ENCODE measurements around the gene CDH7. TPM values are rescaled to one million over a fixed set of nuclear protein-coding genes. Genes with fewer than 3 reads are reported as not detected.

The CDH7 gene
- total RNA-seq, 1 experiment from 2014 or later = 6.1 TPM

DNA sequence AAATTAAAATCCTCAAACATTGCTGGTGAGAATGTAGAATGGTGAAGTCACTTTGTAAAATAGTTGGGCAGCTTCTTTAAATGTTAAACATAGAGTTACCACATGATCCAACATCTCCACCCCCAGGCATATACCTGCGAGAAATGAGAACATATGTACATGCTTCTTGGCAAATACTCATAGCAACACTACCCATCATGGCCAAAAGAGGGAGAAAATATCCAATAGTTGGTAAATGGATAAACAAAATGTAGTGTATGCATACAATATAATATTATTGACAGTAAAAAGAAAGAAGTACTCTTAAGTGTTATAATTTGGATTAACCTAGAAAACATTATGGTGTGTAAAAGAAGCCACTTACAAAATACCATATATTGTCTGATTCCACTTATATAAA, 185.9 kb downstream of the CDH7 start:
- Histone ChIP-seq H3K36me3 (ENCODE audit: low read depth, low read length) (no peaks in the 10 kb centered on the region), H3K4me2 (ENCODE audit: low read length) (no peak overlapping the region), H3K27me3 (ENCODE audit: low read length) (no peaks in the 10 kb centered on the region), H2AFZ (ENCODE audit: low read length) (no peak overlapping the region), H3K9me2 (replicated peaks; ENCODE audit: low read length) (no peaks in the 10 kb centered on the region), H3K27ac (ENCODE audit: low read length) (no peak overlapping the region), H3K4me3 (ENCODE audit: low read length) (no peak overlapping the region), H3K79me2 (ENCODE audit: low read length) (no peaks in the 10 kb centered on the region), H3K9ac (ENCODE audit: low read length) (no peak overlapping the region), H3F3A (ENCODE audit: low read length, unreplicated experiment) (no peaks in the 10 kb centered on the region), H3K4me1 (ENCODE audit: insufficient read depth, low read length) (no peaks in the 10 kb centered on the region), H4K20me1 (ENCODE audit: low read length) (no peaks in the 10 kb centered on the region), H3K9me3 (ENCODE audit: low read length) (no peaks in the 10 kb centered on the region)
- BruUV-seq (replicated peaks) = no TSS peak
- ATAC-seq (0 out of 2 replicates have a peak, but pooled peaks have one; percentile 33), DNase-seq (peak; percentile 36)
- ChIA-PET POLR2A (ENCODE audit: unreplicated experiment) (no interaction called here), CTCF (no interaction called here)
- no peak for TF ChIP-seq EZH2phosphoT487 (IDR thresholded peaks at IDR 0.05; ENCODE audit: borderline replicate concordance, low read length)
- TF ChIP-seq, protein P1, sequence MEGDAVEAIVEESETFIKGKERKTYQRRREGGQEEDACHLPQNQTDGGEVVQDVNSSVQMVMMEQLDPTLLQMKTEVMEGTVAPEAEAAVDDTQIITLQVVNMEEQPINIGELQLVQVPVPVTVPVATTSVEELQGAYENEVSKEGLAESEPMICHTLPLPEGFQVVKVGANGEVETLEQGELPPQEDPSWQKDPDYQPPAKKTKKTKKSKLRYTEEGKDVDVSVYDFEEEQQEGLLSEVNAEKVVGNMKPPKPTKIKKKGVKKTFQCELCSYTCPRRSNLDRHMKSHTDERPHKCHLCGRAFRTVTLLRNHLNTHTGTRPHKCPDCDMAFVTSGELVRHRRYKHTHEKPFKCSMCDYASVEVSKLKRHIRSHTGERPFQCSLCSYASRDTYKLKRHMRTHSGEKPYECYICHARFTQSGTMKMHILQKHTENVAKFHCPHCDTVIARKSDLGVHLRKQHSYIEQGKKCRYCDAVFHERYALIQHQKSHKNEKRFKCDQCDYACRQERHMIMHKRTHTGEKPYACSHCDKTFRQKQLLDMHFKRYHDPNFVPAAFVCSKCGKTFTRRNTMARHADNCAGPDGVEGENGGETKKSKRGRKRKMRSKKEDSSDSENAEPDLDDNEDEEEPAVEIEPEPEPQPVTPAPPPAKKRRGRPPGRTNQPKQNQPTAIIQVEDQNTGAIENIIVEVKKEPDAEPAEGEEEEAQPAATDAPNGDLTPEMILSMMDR (conservative IDR thresholded peaks at IDR 0.05; ENCODE audit: low read depth, low read length) = peak; percentile 41
- intact Hi-C loops (cut with micrococcal nuclease) = no loop called here

DNA sequence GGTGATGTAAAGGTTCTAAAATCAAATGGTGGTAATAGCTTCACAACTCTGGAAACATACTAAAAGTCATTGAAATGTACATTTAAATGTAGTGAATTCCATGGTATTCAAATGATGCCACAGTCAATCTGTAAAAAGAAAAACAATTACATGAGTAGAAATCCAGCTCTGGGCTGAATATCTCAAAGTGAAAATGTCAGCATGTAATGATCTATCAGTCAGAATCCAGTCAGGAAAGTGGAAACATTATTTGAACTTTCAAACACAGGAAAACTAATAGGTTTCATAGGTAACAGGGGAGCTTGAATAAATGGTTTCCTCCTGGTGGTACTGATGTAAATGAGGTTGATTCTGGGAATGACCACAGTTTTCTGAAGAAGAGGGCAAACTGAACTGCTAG, 186.4 kb downstream of the CDH7 start:
- no TSS peak for BruUV-seq (replicated peaks)
- H3F3A ChIP-seq (ENCODE audit: low read length, unreplicated experiment) = no peaks in the 10 kb centered on the region
- H3K27me3 ChIP-seq (ENCODE audit: low read length) = no peaks in the 10 kb centered on the region
- H3K79me2 ChIP-seq (ENCODE audit: low read length) = no peaks in the 10 kb centered on the region
- intact Hi-C loops (cut with micrococcal nuclease) = no loop called here
- no peaks in the 10 kb centered on the region for H4K20me1 ChIP-seq (ENCODE audit: low read length)
- no peak overlapping the region for H2AFZ ChIP-seq (ENCODE audit: low read length)
- ATAC-seq (no peak), DNase-seq (no peak)
- no peaks in the 10 kb centered on the region for H3K9me2 ChIP-seq (replicated peaks; ENCODE audit: low read length)
- CTCF ChIA-PET = no interaction called here
- H3K9me3 ChIP-seq (ENCODE audit: low read length) = no peaks in the 10 kb centered on the region
- no peak overlapping the region for H3K4me3 ChIP-seq (ENCODE audit: low read length)
- H3K9ac ChIP-seq (ENCODE audit: low read length) = no peak overlapping the region
- no peak overlapping the region for H3K27ac ChIP-seq (ENCODE audit: low read length)
- POLR2A ChIA-PET (ENCODE audit: unreplicated experiment) = no interaction called here
- H3K36me3 ChIP-seq (ENCODE audit: low read depth, low read length) = no peaks in the 10 kb centered on the region
- TF ChIP-seq EZH2phosphoT487 (IDR thresholded peaks at IDR 0.05; ENCODE audit: borderline replicate concordance, low read length) (no peak), EZH2 (IDR thresholded peaks at IDR 0.05; ENCODE audit: low read length, unreplicated experiment) (no peak)
- TF ChIP-seq, protein P1 (conservative IDR thresholded peaks at IDR 0.05; ENCODE audit: low read depth, low read length) = no peak
- no peak overlapping the region for H3K4me2 ChIP-seq (ENCODE audit: low read length)
- H3K4me1 ChIP-seq (ENCODE audit: insufficient read depth, low read length) = no peaks in the 10 kb centered on the region

DNA sequence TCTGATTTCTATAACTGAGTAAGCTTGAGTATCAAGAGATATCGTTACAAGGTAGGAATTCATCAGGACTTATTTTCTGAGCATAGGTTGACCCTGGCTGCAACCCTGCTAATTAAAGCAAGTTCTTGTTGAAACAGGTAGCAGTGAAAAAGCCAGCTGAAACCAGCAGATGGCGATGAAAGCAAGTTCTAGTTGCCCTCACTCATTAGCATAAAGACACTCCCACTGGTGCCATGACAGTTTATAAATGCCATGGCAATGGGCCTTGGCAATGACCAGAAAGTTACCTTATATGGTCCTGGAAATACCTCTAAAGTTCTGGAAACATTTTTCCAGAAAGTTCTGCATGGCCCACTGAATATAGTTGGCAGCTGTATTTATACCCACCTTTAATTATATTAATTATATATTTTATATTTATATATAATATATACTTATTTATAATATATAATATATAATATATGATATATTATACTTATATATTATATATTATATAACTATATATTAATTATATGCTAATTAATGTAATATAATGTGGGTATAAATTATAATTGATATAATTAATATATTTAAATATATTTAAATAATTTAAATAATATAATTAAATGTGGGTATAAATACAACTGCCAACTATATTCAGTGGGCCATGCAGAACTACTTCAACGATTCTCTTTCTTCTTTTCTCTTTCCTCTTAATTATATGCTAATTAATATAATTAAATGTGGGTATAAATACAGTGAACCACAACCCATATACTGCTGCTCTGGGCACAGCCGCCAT, 188.0 kb downstream of the CDH7 start:
- intact Hi-C loops (cut with micrococcal nuclease) = loop anchor here (1.0 kb wide), 1 partner anchor 558 kb away; no protein-coding TSS in a partner anchor
- peak; percentile 71 for ATAC-seq

More for the DNA sequence above, 188.0 kb downstream of the CDH7 start:
- H3K9me3 ChIP-seq (ENCODE audit: low read length) = no peaks in the 10 kb centered on the region
- no peak overlapping the region for H3K9ac ChIP-seq (ENCODE audit: low read length)
- peak; percentile 80 for DNase-seq
- H3K79me2 ChIP-seq (ENCODE audit: low read length) = no peaks in the 10 kb centered on the region
- H3K9me2 ChIP-seq (replicated peaks; ENCODE audit: low read length) = no peaks in the 10 kb centered on the region
- BruUV-seq (replicated peaks) = no TSS peak
- no peaks in the 10 kb centered on the region for H3K27me3 ChIP-seq (ENCODE audit: low read length)
- H3K36me3 ChIP-seq (ENCODE audit: low read depth, low read length) = no peaks in the 10 kb centered on the region
- no peak overlapping the region for H2AFZ ChIP-seq (ENCODE audit: low read length)
- H3K27ac ChIP-seq (ENCODE audit: low read length) = no peak overlapping the region
- no peak overlapping the region for H3K4me2 ChIP-seq (ENCODE audit: low read length)
- CTCF ChIA-PET = interaction anchor here (0.6 to 1.2 kb wide), 3 partner anchors 172 to 995 kb away, joined by 4 to 6 read pairs (median 4); no protein-coding TSS in a partner anchor
- no peak for TF ChIP-seq EZH2phosphoT487 (IDR thresholded peaks at IDR 0.05; ENCODE audit: borderline replicate concordance, low read length)
- TF ChIP-seq, protein P1 (conservative IDR thresholded peaks at IDR 0.05; ENCODE audit: low read depth, low read length) = peak; percentile 71
- TF ChIP-seq EZH2 (IDR thresholded peaks at IDR 0.05; ENCODE audit: low read length, unreplicated experiment) = no peak
- POLR2A ChIA-PET (ENCODE audit: unreplicated experiment) = no interaction called here
- H3F3A ChIP-seq (ENCODE audit: low read length, unreplicated experiment) = no peaks in the 10 kb centered on the region
- H4K20me1 ChIP-seq (ENCODE audit: low read length) = no peaks in the 10 kb centered on the region
- H3K4me1 ChIP-seq (ENCODE audit: insufficient read depth, low read length) = no peaks in the 10 kb centered on the region
- no peak overlapping the region for H3K4me3 ChIP-seq (ENCODE audit: low read length)

Measured in PC-3 (cell line).